SK-N-SH (cell line): ENCODE measurements around the gene RPE65. TPM values are rescaled to one million over a fixed set of nuclear protein-coding genes. Genes with fewer than 3 reads are reported as not detected.
A peak's percentile ranks its signal among the peaks of the same experiment; 100 is the strongest.

Experiments used
- CTCF ChIA-PET: fragments of 300-600, 350-600 bp; formaldehyde crosslinking; extraction: SDS; loops from one replicate; lab custom pipeline; 2021; lab: Yijun Ruan, JAX
- POLR2A ChIA-PET: fragments of 350-600 bp; sonication (Branson Sonifier 250); formaldehyde crosslinking; extraction: SDS; loops from one replicate; lab custom pipeline; 2020; ENCODE audit warnings: antibody characterized with exemption, inconsistent platforms; lab: Yijun Ruan, JAX
- DNase-seq: peaks from one replicate; pipeline ENCODE4 v3.0.0; 2012
- H2AFZ ChIP-seq: fragments of 200-600 bp; sonication (generic); 2 replicates; pipeline ENCODE4 v1.8.1; 2016; ENCODE audit warnings: antibody characterized with exemption, mild to moderate bottlenecking, low read depth
- H3F3A ChIP-seq: fragments of 200-600 bp; sonication (generic); replicated peaks from 2 replicates; pipeline ENCODE3; 2016; ENCODE audit warnings: antibody characterized with exemption, mild to moderate bottlenecking; ENCODE audit not compliant: insufficient read depth
- H3K27ac ChIP-seq, 2 experiments: fragments of 200-500 bp in 1 of 2; fragments of 200-600 bp in 1 of 2; sonication (Bioruptor generic) in 1 of 2; sonication (generic), shearing (Covaris generic) in 1 of 2; 2 replicates each; pipeline versions ENCODE4 v1.5.1 to v1.6.1; 2014 to 2016; ENCODE audit warnings: low read depth in 2 of 2, inconsistent platforms in 1 of 2, low read length in 1 of 2, mild to moderate bottlenecking in 1 of 2, mixed read lengths in 1 of 2
- H3K27me3 ChIP-seq: fragments of 200-600 bp; sonication (generic), shearing (Covaris generic); 2 replicates; pipeline ENCODE4 v1.6.1; 2016; ENCODE audit warnings: mixed run types; ENCODE audit not compliant: insufficient read depth
- H3K36me3 ChIP-seq, 2 experiments: fragments of 200-500 bp in 1 of 2; fragments of 200-600 bp in 1 of 2; sonication (Bioruptor generic) in 1 of 2; sonication (generic) in 1 of 2; replicated peaks in 1 of 2; 2 replicates each; pipeline versions ENCODE3 to v1.5.1; 2014 to 2016; ENCODE audit warnings: low read length in 1 of 2, mild to moderate bottlenecking in 1 of 2; ENCODE audit not compliant: insufficient read depth in 2 of 2, control insufficient read depth in 1 of 2
- H3K4me1 ChIP-seq, 2 experiments: fragments of 200-500 bp in 1 of 2; fragments of 200-600 bp in 1 of 2; sonication (Bioruptor generic) in 1 of 2; sonication (generic), shearing (Covaris generic) in 1 of 2; 2 replicates each; pipeline versions ENCODE4 v1.5.1 to v1.6.1; 2014 to 2016; ENCODE audit warnings: low read depth in 1 of 2, low read length in 1 of 2, mixed run types in 1 of 2; ENCODE audit not compliant: insufficient read depth in 2 of 2, control insufficient read depth in 1 of 2
- H3K4me2 ChIP-seq: fragments of 200-600 bp; sonication (generic), shearing (Covaris generic); 2 replicates; pipeline ENCODE4 v1.6.1; 2017; ENCODE audit warnings: mixed run types
- H3K4me3 ChIP-seq, 2 experiments: fragments of 200-500 bp in 1 of 2; fragments of 200-600 bp in 1 of 2; sonication (Bioruptor generic) in 1 of 2; sonication (generic), shearing (Covaris generic) in 1 of 2; 2 replicates each; pipeline versions ENCODE4 v1.5.1 to v1.8.1; 2014 to 2016; ENCODE audit warnings: low read depth in 2 of 2, inconsistent platforms in 1 of 2, low read length in 1 of 2, mild to moderate bottlenecking in 1 of 2, mixed read lengths in 1 of 2, moderate library complexity in 1 of 2
- H3K79me2 ChIP-seq: fragments of 200-600 bp; sonication (generic); 2 replicates; pipeline ENCODE4 v1.8.1; 2017; ENCODE audit warnings: mild to moderate bottlenecking; ENCODE audit not compliant: insufficient read depth
- H3K9ac ChIP-seq: fragments of 200-600 bp; sonication (generic); 2 replicates; pipeline ENCODE4 v1.6.1; 2017; ENCODE audit warnings: mixed run types
- H3K9me2 ChIP-seq: fragments of 200-600 bp; sonication (generic); 2 replicates; pipeline ENCODE4 v1.6.1; 2017; ENCODE audit warnings: mixed run types
- H3K9me3 ChIP-seq: fragments of 200-600 bp; sonication (generic); 2 replicates; pipeline ENCODE4 v1.6.1; 2017; ENCODE audit warnings: mixed run types, mild to moderate bottlenecking, moderate library complexity
- H4K20me1 ChIP-seq: fragments of 200-600 bp; sonication (generic); 2 replicates; pipeline ENCODE4 v1.6.1; 2017; ENCODE audit warnings: mild to moderate bottlenecking, mixed run types; ENCODE audit not compliant: insufficient read depth
- CTCF ChIP-seq: fragments of 200-600 bp; sonication (generic); IDR thresholded peaks from 2 replicates; pipeline ENCODE4 v1.6.1; 2017; ENCODE audit warnings: antibody characterized with exemption, mild to moderate bottlenecking, moderate library complexity
- EP300 ChIP-seq, 2 experiments: IDR thresholded peaks; 2 replicates each; pipeline versions ENCODE4 v1.4.0 to v1.6.1; 2012; ENCODE audit warnings: borderline replicate concordance in 1 of 2, low read depth in 1 of 2, low read length in 1 of 2
- EZH2phosphoT487 ChIP-seq: fragments of 200-600 bp; sonication (generic); IDR thresholded peaks from 2 replicates; pipeline ENCODE4 v1.6.1; 2017; ENCODE audit warnings: low read depth, mixed run types, mild to moderate bottlenecking, antibody characterized with exemption, moderate library complexity, borderline replicate concordance
- FOSL2 ChIP-seq: IDR thresholded peaks from 2 replicates; pipeline ENCODE4 v1.4.0; 2012; ENCODE audit warnings: low read depth, mild to moderate bottlenecking, moderate library complexity, borderline replicate concordance
- FOXJ3 ChIP-seq: sonication (generic); formaldehyde crosslinking; IDR thresholded peaks from 2 replicates; pipeline ENCODE4 v1.5.1; 2020; ENCODE audit warnings: mild to moderate bottlenecking, missing genetic modification reagents
- IRF3 ChIP-seq: fragments of 150-350 bp; IDR thresholded peaks from 2 replicates; pipeline ENCODE4 v1.6.1; 2016; ENCODE audit warnings: mild to moderate bottlenecking, low read depth, low read length
- JUND ChIP-seq: IDR thresholded peaks from 2 replicates; pipeline ENCODE4 v1.4.0; 2012
- MAX ChIP-seq: IDR thresholded peaks from 2 replicates; pipeline ENCODE4 v1.4.0; 2012; ENCODE audit warnings: low read depth
- MXI1 ChIP-seq: IDR thresholded peaks from 2 replicates; pipeline ENCODE4 v1.6.1; 2012; ENCODE audit warnings: mild to moderate bottlenecking, low read depth, low read length, improper control_type of control experiment
- NFIC ChIP-seq: IDR thresholded peaks from 2 replicates; pipeline ENCODE4 v1.4.0; 2012; ENCODE audit warnings: borderline replicate concordance
- NRF1 ChIP-seq: IDR thresholded peaks from 2 replicates; pipeline ENCODE4 v1.6.1; 2012; ENCODE audit warnings: low read depth, mild to moderate bottlenecking, low read length
- POLR2AphosphoS5 ChIP-seq: IDR thresholded peaks from 2 replicates; pipeline ENCODE4 v1.6.1; 2012; ENCODE audit warnings: low read depth, low read length
- RAD21 ChIP-seq: IDR thresholded peaks from 2 replicates; pipeline ENCODE4 v1.6.1; 2012; ENCODE audit warnings: mild to moderate bottlenecking, low read length
- RCOR1 ChIP-seq: fragments of 150-350 bp; IDR thresholded peaks from 2 replicates; pipeline ENCODE4 v1.6.1; 2017; ENCODE audit warnings: antibody characterized with exemption, low read length
- REST ChIP-seq: IDR thresholded peaks from 2 replicates; pipeline ENCODE4 v1.6.1; 2012; ENCODE audit warnings: mild to moderate bottlenecking, low read depth, low read length, moderate library complexity
- RFX5 ChIP-seq: IDR thresholded peaks from 2 replicates; pipeline ENCODE4 v1.6.1; 2012; ENCODE audit warnings: mild to moderate bottlenecking, improper control_type of control experiment, low read length
- TCF12 ChIP-seq: IDR thresholded peaks from 2 replicates; pipeline ENCODE4 v1.4.0; 2012
- TEAD4 ChIP-seq: IDR thresholded peaks from 2 replicates; pipeline ENCODE4 v1.4.0; 2012; ENCODE audit warnings: mild to moderate bottlenecking, borderline replicate concordance; ENCODE audit not compliant: insufficient read depth
- USF1 ChIP-seq: IDR thresholded peaks from 2 replicates; pipeline ENCODE4 v1.4.0; 2012; ENCODE audit warnings: low read depth, borderline replicate concordance
- YY1 ChIP-seq: IDR thresholded peaks from 2 replicates; pipeline ENCODE4 v1.4.0; 2012; ENCODE audit warnings: low read depth, mild to moderate bottlenecking
- ZBTB33 ChIP-seq: IDR thresholded peaks from 2 replicates; pipeline ENCODE4 v1.4.0; 2012; ENCODE audit warnings: low read depth, borderline replicate concordance
- WGBS: methylation state at CpG from one replicate; pipeline ENCODE4 v1.1.6; 2017; ENCODE audit warnings: low lambda C conversion rate; 5-methylcytosine and 5-hydroxymethylcytosine counted together
- polyA plus RNA-seq, 3 experiments: library from polyadenylated mRNA; depleted of rRNA; stranded (reverse); fragments of >200 nt; gene quantifications; 2 replicates each; pipeline ENCODE4 v1.2.3, GENCODE V29; 2012

The RPE65 gene
- polyA plus RNA-seq, 1 of the 3 experiments (the other 2 are of a cell fraction): 0.02 TPM

- no peak for TF ChIP-seq EZH2phosphoT487
- TF ChIP-seq USF1: no peak
- TF ChIP-seq RAD21: no peak
- TF ChIP-seq RCOR1: no peak
- TF ChIP-seq EP300 (IDR thresholded peaks at IDR 0.05; ENCODE audit: borderline replicate concordance in 1 of 2, low read depth in 1 of 2, low read length in 1 of 2): peak; percentile 44 to 97; a peak in 3 of 4 replicates
- peak; percentile 95 for TF ChIP-seq TCF12
- peak; percentile 95 for TF ChIP-seq TEAD4
- peak; percentile 72; the same call in 1 of the 2 replicates for TF ChIP-seq POLR2AphosphoS5
- no peak for TF ChIP-seq CTCF
- TF ChIP-seq REST: 0 out of 2 replicates have a peak, but pooled peaks have one; percentile 59
- TF ChIP-seq NRF1: no peak
These were observed 64.8 kb downstream of the RPE65 start (continued) for GRCh38 chr1:68384872-68385411.

- H3K27ac ChIP-seq: peak overlapping the region; percentile 53 to 99; a peak in 3 of 4 replicates
- H3K9me3 ChIP-seq: no peaks in the 10 kb centered on the region
- H3K36me3 ChIP-seq: no peaks in the 10 kb centered on the region
- ChIA-PET CTCF (no interaction called here), POLR2A (no interaction called here)
- H3K27me3 ChIP-seq: no peaks in the 10 kb centered on the region
- no peaks in the 10 kb centered on the region for H4K20me1 ChIP-seq
- no peaks in the 10 kb centered on the region for H3K9me2 ChIP-seq
- H3K9ac ChIP-seq: peak overlapping the region; percentile 56; the same call in 1 of the 2 replicates
- H3K4me3 ChIP-seq: no peak overlapping the region
- no peaks in the 10 kb centered on the region for H3K79me2 ChIP-seq
- 11% methylated on average over 2 of the region's 2 CpGs for WGBS
- DNase-seq: no peak
- H3F3A ChIP-seq: peaks cover 22% of the 10 kb centered on the region
- H2AFZ ChIP-seq: no peak overlapping the region
- peak overlapping the region; percentile 57; the same call in 1 of the 2 replicates for H3K4me2 ChIP-seq
- H3K4me1 ChIP-seq: peaks cover 0 to 12% of the 10 kb centered on the region in 2 experiments; a peak in 2 of 4 replicates
- TF ChIP-seq YY1 (no peak), IRF3 (no peak), RFX5 (no peak), FOXJ3 (no peak), MXI1 (no peak), NFIC (peak; percentile 95), POLR2AphosphoS5 (peak; percentile 90), ZBTB33 (peak; percentile 62; the same call in 1 of the 2 replicates), JUND (peak; percentile 99), MAX (peak; percentile 51; the same call in 1 of the 2 replicates), TCF12 (peak; percentile 93), FOSL2 (peak; percentile 100)
These were observed 65.4 kb downstream of the RPE65 start for GRCh38 chr1:68384321-68384813.
